Stimulated activated memory B cell treated with anti-CD40 and anti-IgM and Interleukin-4, amounts not matched to agents 10 μg/mL and 1 μg/mL and 100 μg/mL, for 72 hours (primary cell): ENCODE results near the gene IL1RN.

Experiments used
- ATAC-seq: fragments of 150-1000 bp; cut with Tn5 transposase; 2 replicates; pipeline ENCODE4 v1.10.0; 2021
- H3K27ac Mint-ChIP-seq: one replicate; pipeline ENCODE4 v1.8.0; 2022; ENCODE audit warnings: mild to moderate bottlenecking, mixed read lengths
- H3K27me3 Mint-ChIP-seq: one replicate; pipeline ENCODE4 v1.8.0; 2022; ENCODE audit warnings: mixed read lengths
- H3K36me3 Mint-ChIP-seq: one replicate; pipeline ENCODE4 v1.8.0; 2022; ENCODE audit warnings: mixed read lengths
- H3K4me1 Mint-ChIP-seq: one replicate; pipeline ENCODE4 v1.8.0; 2022; ENCODE audit warnings: mixed read lengths
- H3K4me3 Mint-ChIP-seq: one replicate; pipeline ENCODE4 v1.8.0; 2022; ENCODE audit warnings: mild to moderate bottlenecking, moderate library complexity, mixed read lengths
- H3K9me3 Mint-ChIP-seq: one replicate; pipeline ENCODE4 v1.8.0; 2022; ENCODE audit warnings: mixed read lengths

IL1RN gene

DNA sequence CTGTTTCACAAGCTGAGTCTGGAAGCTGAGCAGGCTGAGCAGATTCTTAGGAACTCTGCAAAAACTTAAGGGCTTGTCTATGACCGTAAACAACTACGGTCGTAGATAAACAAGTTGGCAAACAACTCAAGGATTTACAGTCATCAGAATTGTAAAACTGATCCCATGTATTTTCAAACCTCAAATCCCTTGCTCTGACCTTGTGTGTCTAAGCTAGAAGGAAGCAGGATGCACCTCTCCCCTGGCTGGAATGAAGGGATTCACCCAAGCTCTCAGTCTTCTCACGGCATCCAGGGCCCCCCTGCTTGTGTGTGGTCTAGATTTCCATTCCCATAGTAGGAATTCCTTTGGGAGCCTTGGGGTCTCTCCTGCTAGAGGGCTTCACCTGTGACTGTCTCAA lies 12.4 kb upstream of the IL1RN start:
- H3K36me3 Mint-ChIP-seq = no peaks in the 10 kb centered on the region
- no peak overlapping the region for H3K27ac Mint-ChIP-seq
- ATAC-seq = no peak
- H3K27me3 Mint-ChIP-seq = no peaks in the 10 kb centered on the region
- H3K4me3 Mint-ChIP-seq = no peak overlapping the region
- H3K4me1 Mint-ChIP-seq = peaks cover 11% of the 10 kb centered on the region
- no peaks in the 10 kb centered on the region for H3K9me3 Mint-ChIP-seq

DNA sequence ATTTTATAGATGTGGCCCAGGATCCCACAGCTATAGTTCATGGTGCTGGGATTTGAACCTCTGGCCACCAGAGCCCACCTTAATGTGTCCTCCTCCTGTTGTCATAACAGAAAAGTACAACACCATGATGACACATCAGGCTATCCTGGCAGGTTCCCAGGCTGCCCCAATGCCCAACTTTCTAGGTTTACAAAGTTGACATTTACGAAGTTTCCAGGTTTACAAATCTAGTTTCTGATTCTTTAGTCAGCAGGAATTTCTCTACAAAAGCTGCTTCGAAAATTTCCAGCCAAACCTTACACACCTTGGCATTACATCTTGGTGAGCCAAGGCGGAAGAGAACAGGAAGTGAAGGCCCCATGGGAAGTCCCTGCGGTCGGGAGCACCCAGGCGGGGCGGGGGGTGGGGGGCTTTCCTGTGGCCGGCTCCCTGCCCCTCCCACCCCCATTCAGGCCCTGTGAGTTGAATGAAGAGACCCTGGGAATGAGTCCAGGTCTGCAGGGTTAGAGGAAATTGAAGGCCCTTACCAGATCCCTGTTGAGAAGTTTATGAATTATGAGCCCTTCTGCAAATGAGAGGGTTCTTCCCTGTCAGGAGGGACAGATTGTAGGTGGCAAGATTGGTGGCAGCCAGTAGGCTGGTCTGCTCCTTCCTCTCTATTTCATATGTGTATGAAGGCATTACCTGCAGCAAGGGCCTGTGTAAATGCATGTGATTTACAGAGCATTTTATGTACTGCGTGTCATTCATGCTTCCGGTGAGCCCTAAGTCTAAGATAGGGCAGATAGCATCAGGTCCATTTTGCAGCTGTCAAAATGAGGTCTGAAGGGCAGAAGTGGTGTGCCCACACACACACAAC lies 11.1 kb upstream of the IL1RN start:
- no peaks in the 10 kb centered on the region for H3K27me3 Mint-ChIP-seq

DNA sequence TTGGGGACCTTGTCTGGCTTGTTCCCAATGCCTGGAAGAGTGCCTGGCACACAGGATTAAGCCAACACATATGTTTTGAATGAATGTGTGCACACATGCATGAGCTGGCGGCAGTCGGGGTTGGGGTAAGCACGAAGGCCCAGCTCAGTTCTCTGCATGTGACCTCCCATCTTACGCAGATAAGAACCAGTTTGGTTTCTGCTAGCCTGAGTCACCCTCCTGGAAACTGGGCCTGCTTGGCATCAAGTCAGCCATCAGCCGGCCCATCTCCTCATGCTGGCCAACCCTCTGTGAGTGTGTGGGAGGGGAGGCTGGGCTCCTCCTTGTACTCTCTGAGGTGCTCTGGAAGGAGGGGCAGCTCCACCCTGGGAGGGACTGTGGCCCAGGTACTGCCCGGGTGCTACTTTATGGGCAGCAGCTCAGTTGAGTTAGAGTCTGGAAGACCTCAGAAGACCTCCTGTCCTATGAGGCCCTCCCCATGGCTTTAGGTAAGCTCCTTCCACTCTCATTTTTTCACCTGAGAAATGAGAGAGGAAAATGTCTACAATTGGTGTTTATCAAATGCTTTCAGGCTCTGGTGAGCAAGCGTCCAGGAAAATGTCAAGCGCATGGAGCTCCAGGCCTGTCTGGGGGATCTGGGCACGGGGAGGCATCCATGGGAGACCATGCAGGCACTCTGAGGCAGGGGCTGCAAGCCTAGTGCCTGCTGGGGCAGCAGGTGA lies 9.7 kb upstream of the IL1RN start:
- H3K27me3 Mint-ChIP-seq = no peaks in the 10 kb centered on the region
- H3K27ac Mint-ChIP-seq = no peak overlapping the region
- no peak for ATAC-seq
- peaks cover 22% of the 10 kb centered on the region for H3K4me1 Mint-ChIP-seq
- H3K4me3 Mint-ChIP-seq = no peak overlapping the region
- no peaks in the 10 kb centered on the region for H3K9me3 Mint-ChIP-seq
- H3K36me3 Mint-ChIP-seq = no peaks in the 10 kb centered on the region

More for the DNA sequence above, 11.1 kb upstream of the IL1RN start:
- Mint-ChIP-seq H3K4me1 (peaks cover 19% of the 10 kb centered on the region), H3K4me3 (no peak overlapping the region), H3K9me3 (no peaks in the 10 kb centered on the region), H3K36me3 (no peaks in the 10 kb centered on the region), H3K27ac (no peak overlapping the region)
- peak; percentile 71 for ATAC-seq

DNA sequence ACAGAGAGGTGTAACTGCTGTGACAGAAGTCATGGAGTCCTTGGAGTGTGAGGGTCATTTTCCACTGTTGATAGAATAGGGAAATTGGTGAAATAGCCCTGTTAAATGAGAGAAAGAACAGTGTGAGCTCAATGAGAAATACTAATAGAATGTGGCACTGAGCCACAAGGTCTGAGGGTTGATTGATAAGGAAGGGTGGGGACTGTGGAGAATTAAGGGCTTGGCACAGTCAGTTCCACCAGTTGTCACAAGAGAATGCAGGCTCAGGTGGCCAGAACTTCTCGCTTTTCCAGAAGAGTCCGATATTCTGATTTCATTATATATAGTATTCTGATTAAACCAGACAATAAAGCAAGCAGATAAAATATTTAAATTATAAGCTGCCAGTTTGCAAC lies 9.1 kb upstream of the IL1RN start:
- peaks cover 22% of the 10 kb centered on the region for H3K4me1 Mint-ChIP-seq
- H3K36me3 Mint-ChIP-seq = no peaks in the 10 kb centered on the region
- H3K9me3 Mint-ChIP-seq = no peaks in the 10 kb centered on the region
- H3K27me3 Mint-ChIP-seq = no peaks in the 10 kb centered on the region
- no peak for ATAC-seq
- no peak overlapping the region for H3K4me3 Mint-ChIP-seq
- no peak overlapping the region for H3K27ac Mint-ChIP-seq

DNA sequence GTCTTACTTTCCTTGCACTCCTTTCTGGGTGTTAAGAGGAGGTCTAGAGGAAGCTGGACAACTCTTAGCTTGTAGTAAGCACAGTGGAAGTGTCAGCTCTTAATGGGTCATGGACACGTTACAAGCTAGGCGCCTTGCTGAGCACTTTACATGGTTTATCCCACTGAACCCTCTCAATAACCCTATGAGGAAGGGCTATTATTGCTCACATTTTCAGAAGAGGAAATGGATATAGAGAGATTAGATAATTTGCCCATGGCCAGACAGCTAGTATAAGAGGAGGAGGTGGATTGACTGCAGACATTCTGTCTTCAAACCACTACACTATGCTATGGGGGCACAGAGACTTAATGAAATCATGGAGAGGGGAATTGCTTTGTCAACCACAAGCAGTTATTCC lies 8.3 kb upstream of the IL1RN start:
- Mint-ChIP-seq H3K36me3 (no peaks in the 10 kb centered on the region), H3K27me3 (no peaks in the 10 kb centered on the region), H3K4me3 (no peak overlapping the region), H3K27ac (no peak overlapping the region), H3K4me1 (peaks cover 29% of the 10 kb centered on the region), H3K9me3 (no peaks in the 10 kb centered on the region)
- no peak for ATAC-seq

- no peak for ATAC-seq
- Mint-ChIP-seq H3K4me1 (peaks cover 37% of the 10 kb centered on the region), H3K27ac (peak overlapping the region; percentile 25), H3K36me3 (no peaks in the 10 kb centered on the region), H3K4me3 (no peak overlapping the region), H3K27me3 (no peaks in the 10 kb centered on the region), H3K9me3 (no peaks in the 10 kb centered on the region)
Observed at GRCh38 chr2:113120861-113121260, 6.5 kb upstream of the IL1RN start.

DNA sequence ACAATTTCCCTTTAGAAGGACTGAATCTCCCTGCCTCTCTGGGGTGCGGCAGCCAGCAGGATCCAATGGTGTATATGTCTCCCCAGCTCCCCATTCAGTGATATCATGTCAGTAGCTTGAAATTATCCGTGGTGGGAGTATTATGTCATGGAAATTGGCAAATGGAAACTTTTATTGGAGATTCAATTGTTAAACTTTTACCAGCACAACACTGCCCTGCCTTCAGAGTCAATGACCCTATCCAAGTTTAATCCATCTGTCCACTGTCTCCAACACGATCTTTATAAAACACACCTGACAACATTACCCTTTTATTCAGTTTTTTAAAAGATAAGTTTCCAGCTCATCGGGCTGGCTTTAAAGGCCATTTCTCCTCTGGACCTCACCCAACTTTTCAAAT lies 5.0 kb upstream of the IL1RN start:
- H3K36me3 Mint-ChIP-seq = no peaks in the 10 kb centered on the region
- H3K27me3 Mint-ChIP-seq = no peaks in the 10 kb centered on the region
- H3K27ac Mint-ChIP-seq = no peak overlapping the region
- H3K9me3 Mint-ChIP-seq = no peaks in the 10 kb centered on the region
- no peak for ATAC-seq
- peaks cover 32% of the 10 kb centered on the region for H3K4me1 Mint-ChIP-seq
- no peak overlapping the region for H3K4me3 Mint-ChIP-seq

- Mint-ChIP-seq H3K36me3 (no peaks in the 10 kb centered on the region), H3K4me3 (no peak overlapping the region), H3K27ac (no peak overlapping the region), H3K4me1 (peaks cover 42% of the 10 kb centered on the region), H3K9me3 (no peaks in the 10 kb centered on the region), H3K27me3 (no peaks in the 10 kb centered on the region)
- no peak for ATAC-seq
Observed at GRCh38 chr2:113123726-113124125, 3.7 kb upstream of the IL1RN start.

GRCh38 chr2:113124181-113124961 lies 3.0 kb upstream of the IL1RN start:
- H3K9me3 Mint-ChIP-seq = no peaks in the 10 kb centered on the region
- H3K36me3 Mint-ChIP-seq = no peaks in the 10 kb centered on the region
- H3K4me3 Mint-ChIP-seq = no peak overlapping the region
- ATAC-seq = peak; percentile 62
- no peaks in the 10 kb centered on the region for H3K27me3 Mint-ChIP-seq
- H3K27ac Mint-ChIP-seq = no peak overlapping the region
- H3K4me1 Mint-ChIP-seq = peaks cover 42% of the 10 kb centered on the region

- Mint-ChIP-seq H3K27me3 (no peaks in the 10 kb centered on the region), H3K4me1 (peaks cover 42% of the 10 kb centered on the region), H3K4me3 (no peak overlapping the region), H3K27ac (no peak overlapping the region), H3K9me3 (no peaks in the 10 kb centered on the region), H3K36me3 (no peaks in the 10 kb centered on the region)
- ATAC-seq = no peak
Observed at GRCh38 chr2:113124984-113125855, 2.2 kb upstream of the IL1RN start.

GRCh38 chr2:113127646-113128570 lies 510 bp downstream of the IL1RN start:
- Mint-ChIP-seq H3K9me3 (no peaks in the 10 kb centered on the region), H3K4me3 (no peak overlapping the region), H3K27ac (no peak overlapping the region), H3K27me3 (no peaks in the 10 kb centered on the region), H3K36me3 (no peaks in the 10 kb centered on the region), H3K4me1 (peaks cover 30% of the 10 kb centered on the region)
- no peak for ATAC-seq

- no peak for ATAC-seq
- no peaks in the 10 kb centered on the region for H3K27me3 Mint-ChIP-seq
- peaks cover 19% of the 10 kb centered on the region for H3K4me1 Mint-ChIP-seq
- no peak overlapping the region for H3K27ac Mint-ChIP-seq
- H3K36me3 Mint-ChIP-seq = no peaks in the 10 kb centered on the region
- no peaks in the 10 kb centered on the region for H3K9me3 Mint-ChIP-seq
- no peak overlapping the region for H3K4me3 Mint-ChIP-seq
Observed at GRCh38 chr2:113129519-113130078, 2.2 kb downstream of the IL1RN start.

DNA sequence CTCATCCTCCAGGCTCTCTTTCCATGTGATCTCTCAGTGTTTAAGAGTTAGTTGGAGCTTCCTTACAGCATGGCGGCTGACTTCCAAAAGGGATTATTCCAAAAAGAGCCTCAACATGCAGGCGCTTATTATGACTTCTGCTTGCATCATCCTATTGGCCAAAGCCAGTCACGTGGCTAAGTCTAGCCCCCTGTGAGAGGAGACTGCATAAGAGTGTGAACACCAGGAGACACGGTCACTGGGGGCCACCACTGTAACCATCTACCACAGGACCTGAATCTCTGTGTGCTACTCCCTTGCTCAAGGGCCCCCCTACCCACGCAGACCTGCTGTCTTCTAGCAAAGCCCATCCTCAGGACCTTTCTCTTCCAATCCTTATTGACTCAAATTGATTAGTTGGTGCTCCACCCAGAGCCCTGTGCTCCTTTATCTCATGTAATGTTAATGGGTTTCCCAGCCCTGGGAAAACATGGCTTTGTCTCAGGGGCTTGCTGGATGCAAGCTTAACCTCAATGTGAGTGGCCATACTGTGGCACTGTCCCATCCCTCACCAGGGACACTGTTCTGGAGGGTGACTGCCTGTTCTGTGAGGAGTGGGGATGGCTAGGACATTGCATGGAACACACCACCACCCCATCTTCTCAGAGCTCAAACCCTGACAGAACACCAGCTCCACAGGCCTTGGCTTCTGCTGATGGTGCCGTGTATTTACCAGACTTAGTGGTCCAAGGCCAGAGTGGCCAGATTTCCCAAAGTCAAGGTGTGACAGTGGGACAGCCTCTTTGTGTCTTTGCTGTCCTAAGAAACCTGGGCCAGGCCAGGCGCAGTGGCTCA lies 4.2 kb downstream of the IL1RN start:
- H3K4me1 Mint-ChIP-seq = peaks cover 16% of the 10 kb centered on the region
- H3K9me3 Mint-ChIP-seq = no peaks in the 10 kb centered on the region
- H3K4me3 Mint-ChIP-seq = no peak overlapping the region
- H3K27me3 Mint-ChIP-seq = no peaks in the 10 kb centered on the region
- H3K27ac Mint-ChIP-seq = no peak overlapping the region
- ATAC-seq = no peak
- no peaks in the 10 kb centered on the region for H3K36me3 Mint-ChIP-seq
